Activated naive CD8-positive, alpha-beta T cell treated with anti-CD3 and anti-CD28 coated beads for 36 hours (primary cell): ENCODE measurements around the gene ACADSB. TPM values are rescaled to one million over a fixed set of nuclear protein-coding genes. Genes with fewer than 3 reads are reported as not detected.

Source experiments
- DNase-seq: peaks from one replicate; pipeline ENCODE4 v3.0.0; 2021
- H3K27ac Mint-ChIP-seq: one replicate; pipeline ENCODE4 v1.8.0; 2022; ENCODE audit warnings: mild to moderate bottlenecking, moderate library complexity, mixed read lengths
- H3K27me3 Mint-ChIP-seq: one replicate; pipeline ENCODE4 v1.8.0; 2022; ENCODE audit warnings: mild to moderate bottlenecking, mixed read lengths
- H3K36me3 Mint-ChIP-seq: one replicate; pipeline ENCODE4 v1.8.0; 2021; ENCODE audit warnings: mild to moderate bottlenecking, mixed read lengths
- H3K4me1 Mint-ChIP-seq: one replicate; pipeline ENCODE4 v1.8.0; 2021; ENCODE audit warnings: mixed read lengths
- H3K4me3 Mint-ChIP-seq: one replicate; pipeline ENCODE4 v1.8.0; 2022; ENCODE audit warnings: mild to moderate bottlenecking, moderate library complexity, mixed read lengths
- H3K9me3 Mint-ChIP-seq: one replicate; pipeline ENCODE4 v1.8.0; 2022; ENCODE audit warnings: mixed read lengths
- total RNA-seq, 2 experiments: library from RNA; stranded (reverse); gene quantifications; one replicate each; pipeline ENCODE4 v1.2.3, GENCODE V29; 2021

ACADSB gene
- total RNA-seq, 2 experiments from 2014 or later = 23.3 to 25.1 TPM

DNA sequence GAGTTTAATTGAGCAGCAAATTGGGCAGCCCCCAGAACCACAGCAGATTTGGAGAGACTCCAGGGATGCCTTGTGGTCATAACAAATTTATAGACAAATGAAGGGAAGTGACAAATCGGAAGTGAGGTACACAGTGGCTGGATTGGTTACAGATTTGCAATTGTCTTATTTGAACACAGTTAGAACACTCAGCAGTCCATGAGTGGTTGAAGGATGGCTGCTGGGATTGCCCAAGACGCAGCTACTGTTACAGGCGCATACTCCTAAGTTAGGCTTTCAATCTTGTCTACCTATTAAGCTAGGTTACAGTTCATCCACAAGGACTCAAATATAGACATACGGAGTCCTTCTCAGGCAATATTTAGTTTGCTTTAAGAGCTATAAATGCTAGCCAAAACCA is 7.4 kb downstream of the ACADSB start:
- Mint-ChIP-seq H3K27ac (no peak overlapping the region), H3K27me3 (no peaks in the 10 kb centered on the region), H3K4me1 (peaks cover 2% of the 10 kb centered on the region), H3K4me3 (no peak overlapping the region), H3K9me3 (no peaks in the 10 kb centered on the region), H3K36me3 (peaks cover 16% of the 10 kb centered on the region)
- no peak for DNase-seq

DNA sequence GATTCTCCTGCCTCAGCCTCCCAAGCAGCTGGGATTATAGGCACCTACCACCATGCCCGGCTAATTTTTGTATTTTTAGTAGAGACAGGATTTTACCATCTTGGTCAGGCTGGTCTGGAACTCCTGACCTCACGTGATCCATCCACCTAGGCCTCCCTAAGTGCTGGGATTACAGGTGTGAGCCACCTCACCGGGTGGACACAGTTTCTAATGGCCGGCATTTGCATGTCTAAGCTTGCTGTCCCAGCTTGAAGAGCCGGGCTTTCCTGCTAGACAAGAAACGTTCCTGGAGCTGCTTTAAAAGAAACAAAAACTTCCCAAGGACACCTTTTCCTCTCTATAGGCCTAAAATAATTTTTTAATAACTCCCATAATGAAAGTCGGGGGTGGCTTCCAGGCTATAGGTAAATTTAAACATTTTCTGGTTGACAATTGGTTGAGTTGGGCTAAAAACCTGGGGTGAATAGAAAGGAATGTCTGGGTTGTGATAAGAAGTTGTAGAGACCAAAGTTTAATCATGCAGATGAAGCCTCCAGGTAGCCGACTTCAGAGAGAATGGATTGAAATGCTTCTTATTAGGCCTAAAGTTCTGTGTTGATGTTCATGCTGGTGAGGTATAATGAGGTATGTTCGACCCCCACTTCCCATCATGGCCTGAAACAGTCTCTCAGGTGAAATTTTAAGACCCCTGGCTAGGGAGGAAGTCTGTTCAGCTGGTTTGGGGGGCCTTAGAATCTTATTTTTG is 8.8 kb downstream of the ACADSB start:
- H3K9me3 Mint-ChIP-seq = no peaks in the 10 kb centered on the region
- no peak for DNase-seq
- H3K4me1 Mint-ChIP-seq = peaks cover 2% of the 10 kb centered on the region
- no peaks in the 10 kb centered on the region for H3K27me3 Mint-ChIP-seq
- H3K4me3 Mint-ChIP-seq = no peak overlapping the region
- H3K27ac Mint-ChIP-seq = no peak overlapping the region
- H3K36me3 Mint-ChIP-seq = peaks cover 7% of the 10 kb centered on the region

DNA sequence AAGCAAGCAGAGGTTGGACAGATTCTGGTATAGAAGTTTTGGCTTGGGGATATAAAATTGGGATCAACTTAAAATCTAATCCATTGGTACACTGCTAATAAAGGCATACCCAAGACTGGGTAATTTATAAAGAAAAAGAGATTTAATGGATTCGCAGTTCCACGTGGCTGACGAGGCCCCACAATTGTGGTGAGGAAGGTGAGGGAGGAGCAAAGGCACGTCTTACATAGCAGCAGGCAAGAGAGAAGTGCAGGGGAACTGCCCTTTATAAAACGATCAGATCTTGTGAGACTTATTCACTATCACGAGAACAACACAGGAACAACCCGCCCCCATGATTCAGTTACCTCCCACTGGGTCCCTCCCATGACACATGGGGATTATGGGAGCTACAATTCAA is 9.7 kb downstream of the ACADSB start:
- Mint-ChIP-seq H3K9me3 (no peaks in the 10 kb centered on the region), H3K27me3 (no peaks in the 10 kb centered on the region), H3K4me3 (no peak overlapping the region), H3K4me1 (peaks cover 2% of the 10 kb centered on the region), H3K27ac (no peak overlapping the region), H3K36me3 (peaks cover 4% of the 10 kb centered on the region)
- no peak for DNase-seq

DNA sequence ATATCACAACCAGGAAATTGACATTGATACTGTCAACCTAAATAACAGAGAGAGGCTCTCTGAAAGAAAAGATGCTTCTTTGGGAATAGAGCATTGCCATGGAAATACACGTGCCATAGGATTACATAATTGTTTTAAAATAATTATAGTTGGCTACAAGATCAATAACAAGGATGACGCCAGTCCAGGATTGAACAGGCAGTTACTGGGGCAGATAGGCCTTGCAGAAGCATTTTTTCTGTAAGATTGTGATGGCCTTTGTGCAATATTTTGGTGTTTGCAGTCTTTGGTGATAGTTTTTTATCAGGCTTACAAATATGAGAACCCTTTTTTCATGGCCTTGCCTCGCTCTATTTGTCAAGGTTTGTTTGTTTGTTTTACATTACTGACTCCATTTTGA is 10.5 kb downstream of the ACADSB start:
- H3K9me3 Mint-ChIP-seq = no peaks in the 10 kb centered on the region
- no peak overlapping the region for H3K27ac Mint-ChIP-seq
- no peak overlapping the region for H3K4me3 Mint-ChIP-seq
- no peaks in the 10 kb centered on the region for H3K27me3 Mint-ChIP-seq
- H3K36me3 Mint-ChIP-seq = peaks cover 4% of the 10 kb centered on the region
- DNase-seq = no peak
- H3K4me1 Mint-ChIP-seq = peaks cover 3% of the 10 kb centered on the region

DNA sequence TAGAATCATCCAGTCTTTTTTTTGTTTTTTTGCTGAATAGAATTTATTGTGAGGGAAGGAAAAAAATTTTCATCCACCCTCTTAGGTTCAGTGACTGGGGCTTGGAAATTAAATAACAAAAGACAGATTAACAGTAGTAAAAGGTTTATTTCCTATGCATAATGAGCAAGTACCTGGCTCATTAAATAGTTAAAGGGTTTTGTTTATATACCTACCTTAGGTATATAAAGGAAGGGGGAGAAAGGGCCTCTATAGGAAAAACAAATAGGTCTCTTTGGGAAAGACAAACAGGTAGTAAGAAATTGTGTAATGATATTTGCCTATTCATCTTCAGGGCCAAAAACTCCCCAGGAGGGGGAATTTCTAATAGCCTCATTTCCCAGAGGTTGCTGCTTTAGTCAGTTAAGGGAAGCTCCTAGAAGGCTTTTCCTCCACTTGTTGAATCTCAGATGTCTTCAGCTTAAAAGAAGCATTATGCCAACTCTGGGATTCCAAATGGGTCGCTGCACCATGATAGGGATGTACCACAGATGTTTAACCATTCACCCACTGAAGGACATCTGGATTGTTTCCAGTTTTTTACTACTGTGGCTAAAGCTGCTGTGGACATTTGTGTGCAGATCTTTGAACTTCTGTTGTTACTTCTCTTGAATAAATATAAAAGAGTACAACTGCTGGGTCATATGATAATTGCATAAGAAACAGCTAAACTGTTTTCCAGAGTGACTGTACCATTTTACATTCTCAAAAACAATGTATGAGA is 11.3 kb downstream of the ACADSB start:
- H3K27me3 Mint-ChIP-seq = no peaks in the 10 kb centered on the region
- no peaks in the 10 kb centered on the region for H3K9me3 Mint-ChIP-seq
- peaks cover 5% of the 10 kb centered on the region for H3K4me1 Mint-ChIP-seq
- H3K4me3 Mint-ChIP-seq = no peak overlapping the region
- DNase-seq = no peak
- peaks cover 4% of the 10 kb centered on the region for H3K36me3 Mint-ChIP-seq
- H3K27ac Mint-ChIP-seq = no peak overlapping the region

DNA sequence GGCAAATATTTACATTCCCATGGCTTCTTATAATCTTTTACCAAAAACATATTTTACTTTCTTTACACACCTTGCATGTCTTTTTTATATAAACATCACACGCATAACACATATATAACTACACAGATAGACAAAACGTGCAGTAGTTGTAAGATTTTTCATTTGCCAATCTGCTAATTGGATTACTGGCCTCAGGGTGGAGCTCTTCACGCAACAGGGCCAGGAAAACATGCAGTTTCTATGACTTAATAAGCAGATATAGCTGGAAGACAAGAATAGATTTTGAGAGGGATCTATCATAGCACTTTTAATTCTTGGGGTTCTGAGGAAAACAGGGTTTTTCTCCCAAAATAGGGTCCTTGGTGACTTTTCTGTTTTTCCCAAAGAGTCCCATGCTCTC is 12.7 kb downstream of the ACADSB start:
- DNase-seq = no peak
- H3K36me3 Mint-ChIP-seq = peaks cover 4% of the 10 kb centered on the region
- H3K9me3 Mint-ChIP-seq = no peaks in the 10 kb centered on the region
- no peak overlapping the region for H3K4me3 Mint-ChIP-seq
- no peak overlapping the region for H3K27ac Mint-ChIP-seq
- peaks cover 5% of the 10 kb centered on the region for H3K4me1 Mint-ChIP-seq
- H3K27me3 Mint-ChIP-seq = no peaks in the 10 kb centered on the region

DNA sequence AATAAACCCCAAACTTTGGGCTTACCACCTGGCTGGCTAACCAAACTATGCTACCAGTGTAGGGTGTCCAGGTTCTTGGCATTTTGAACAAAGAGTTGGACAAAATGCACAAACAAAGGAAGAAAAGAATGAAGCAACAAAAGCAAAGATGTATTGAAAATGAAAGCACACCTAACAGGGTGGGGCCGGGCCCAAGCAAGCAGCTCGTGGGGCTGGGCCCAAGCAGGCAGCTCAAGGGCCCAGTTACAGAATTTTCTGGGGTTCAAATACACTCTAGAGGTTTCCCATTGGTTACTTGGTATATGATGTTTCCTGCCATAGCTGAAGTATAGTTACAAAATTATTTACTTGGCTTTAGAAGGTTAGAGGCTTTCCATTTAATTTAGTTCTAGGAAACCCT is 15.7 kb downstream of the ACADSB start:
- no peak overlapping the region for H3K4me3 Mint-ChIP-seq
- no peaks in the 10 kb centered on the region for H3K27me3 Mint-ChIP-seq
- DNase-seq = no peak
- H3K9me3 Mint-ChIP-seq = no peaks in the 10 kb centered on the region
- no peak overlapping the region for H3K27ac Mint-ChIP-seq
- no peaks in the 10 kb centered on the region for H3K36me3 Mint-ChIP-seq
- peaks cover 4% of the 10 kb centered on the region for H3K4me1 Mint-ChIP-seq

DNA sequence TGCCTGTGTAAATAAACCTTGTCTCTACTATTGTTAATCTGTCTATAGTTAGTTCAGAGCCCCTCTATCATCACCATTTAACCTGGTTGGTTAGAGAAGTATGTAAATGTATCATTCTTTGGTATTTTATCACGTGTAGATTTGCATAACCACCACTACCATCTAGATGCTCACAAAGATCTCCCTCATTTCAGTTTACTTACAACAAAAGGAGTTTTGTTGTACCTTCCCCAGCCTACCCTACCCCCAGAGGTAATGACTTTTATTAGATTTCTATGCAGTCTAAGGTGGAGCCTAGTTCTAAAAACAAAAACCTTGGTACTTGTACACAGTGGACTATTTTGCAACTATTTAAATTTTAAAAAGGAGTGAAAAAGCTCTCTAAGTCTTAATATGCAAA is 17.5 kb downstream of the ACADSB start:
- H3K36me3 Mint-ChIP-seq = peaks cover 2% of the 10 kb centered on the region
- no peak overlapping the region for H3K4me3 Mint-ChIP-seq
- H3K4me1 Mint-ChIP-seq = peaks cover 3% of the 10 kb centered on the region
- no peak overlapping the region for H3K27ac Mint-ChIP-seq
- no peak for DNase-seq
- H3K9me3 Mint-ChIP-seq = no peaks in the 10 kb centered on the region
- H3K27me3 Mint-ChIP-seq = no peaks in the 10 kb centered on the region

DNA sequence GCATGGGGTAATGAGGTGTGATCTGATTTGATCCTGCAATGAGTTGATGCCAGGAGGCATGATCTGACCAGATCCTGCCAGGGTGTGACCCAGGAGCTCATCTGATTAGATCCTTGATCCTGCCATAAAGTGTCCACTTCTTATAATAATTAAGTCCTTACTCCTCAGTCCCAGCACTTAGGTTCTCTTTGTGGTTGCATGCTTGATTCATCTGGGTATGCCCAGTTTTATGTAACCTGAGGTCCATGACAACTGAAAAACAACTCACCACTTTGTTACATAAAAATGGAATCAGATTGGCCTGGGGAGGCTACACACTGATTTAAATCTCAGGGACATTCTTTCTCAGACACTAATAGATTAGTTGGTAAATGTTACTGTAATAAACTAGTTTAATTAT is 19.1 kb downstream of the ACADSB start:
- Mint-ChIP-seq H3K4me1 (peaks cover 3% of the 10 kb centered on the region), H3K27me3 (no peaks in the 10 kb centered on the region), H3K4me3 (no peak overlapping the region), H3K9me3 (no peaks in the 10 kb centered on the region), H3K36me3 (peaks cover 2% of the 10 kb centered on the region), H3K27ac (no peak overlapping the region)
- DNase-seq = no peak

DNA sequence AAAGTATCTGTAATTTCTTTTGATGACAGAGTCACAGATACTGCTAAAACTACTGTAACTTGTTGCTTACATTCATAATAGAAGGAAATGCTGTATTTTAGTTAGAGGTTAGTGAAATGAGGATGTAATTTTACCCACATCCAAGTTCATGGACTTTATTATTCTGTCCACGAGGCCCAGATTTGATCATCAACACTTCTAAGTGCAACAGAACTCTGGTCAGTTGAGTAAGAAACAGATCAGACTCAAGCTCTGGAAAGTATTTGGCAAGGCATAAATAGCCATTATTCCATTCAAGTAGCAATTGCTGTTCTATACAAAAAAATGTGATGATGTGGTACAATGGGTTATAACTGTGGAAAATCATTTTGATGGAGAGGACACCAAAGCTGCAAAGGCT is 22.3 kb downstream of the ACADSB start:
- H3K27ac Mint-ChIP-seq = no peak overlapping the region
- peaks cover 5% of the 10 kb centered on the region for H3K36me3 Mint-ChIP-seq
- H3K27me3 Mint-ChIP-seq = no peaks in the 10 kb centered on the region
- no peaks in the 10 kb centered on the region for H3K4me1 Mint-ChIP-seq
- DNase-seq = no peak
- no peak overlapping the region for H3K4me3 Mint-ChIP-seq
- no peaks in the 10 kb centered on the region for H3K9me3 Mint-ChIP-seq

DNA sequence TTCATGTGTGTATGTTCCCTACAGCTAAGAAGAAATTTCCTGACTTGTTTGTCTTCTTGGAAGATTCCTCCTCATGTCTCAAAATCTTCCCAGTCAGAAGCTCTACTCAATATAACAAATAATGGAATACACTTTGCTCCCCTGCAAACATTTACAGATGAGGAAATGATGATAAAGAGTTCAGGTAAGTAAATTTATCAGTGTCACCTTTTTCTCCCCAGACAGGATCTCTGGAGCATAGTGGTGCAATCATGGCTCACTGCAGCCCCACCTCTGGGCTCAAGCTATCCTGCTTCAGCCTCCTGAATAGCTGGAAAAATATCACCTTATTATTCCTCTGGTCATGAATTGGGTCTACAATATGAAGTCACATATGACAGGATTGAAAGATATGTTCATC is 25.5 kb downstream of the ACADSB start:
- no peaks in the 10 kb centered on the region for H3K27me3 Mint-ChIP-seq
- DNase-seq = no peak
- no peaks in the 10 kb centered on the region for H3K9me3 Mint-ChIP-seq
- no peak overlapping the region for H3K4me3 Mint-ChIP-seq
- H3K4me1 Mint-ChIP-seq = peaks cover 2% of the 10 kb centered on the region
- peaks cover 5% of the 10 kb centered on the region for H3K36me3 Mint-ChIP-seq
- H3K27ac Mint-ChIP-seq = no peak overlapping the region

DNA sequence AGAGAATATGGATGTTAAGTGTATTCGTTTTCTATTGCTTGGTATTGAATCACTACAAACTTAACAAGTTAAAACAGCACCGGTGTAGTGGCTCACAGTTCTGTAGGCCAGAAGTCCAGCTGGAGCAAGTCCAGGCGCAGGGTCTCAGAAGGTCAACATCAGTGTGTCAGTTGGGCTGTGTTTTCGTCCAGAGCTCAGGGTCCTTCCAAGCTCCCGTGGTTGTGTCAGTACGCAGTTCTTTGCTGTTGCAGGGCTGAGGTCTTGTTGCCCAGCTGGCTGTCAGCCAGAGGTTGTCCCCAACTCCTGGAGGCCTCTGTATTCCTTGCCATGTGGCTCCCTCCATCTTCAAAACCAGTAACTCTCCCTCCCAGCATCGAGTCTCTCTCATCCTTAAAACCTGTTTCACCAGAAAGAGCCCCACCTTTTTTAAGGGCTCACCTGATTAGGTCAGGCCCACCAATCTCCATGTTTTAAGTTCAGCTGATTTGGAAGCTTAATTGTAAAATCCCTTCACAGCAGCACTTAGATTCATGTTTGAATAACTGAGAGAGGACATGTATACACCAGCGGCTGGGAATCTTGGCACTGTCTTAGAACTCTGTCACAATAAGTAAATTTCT is 26.8 kb downstream of the ACADSB start:
- H3K27ac Mint-ChIP-seq = no peak overlapping the region
- peaks cover 2% of the 10 kb centered on the region for H3K4me1 Mint-ChIP-seq
- peaks cover 5% of the 10 kb centered on the region for H3K36me3 Mint-ChIP-seq
- no peaks in the 10 kb centered on the region for H3K27me3 Mint-ChIP-seq
- H3K9me3 Mint-ChIP-seq = no peaks in the 10 kb centered on the region
- no peak overlapping the region for H3K4me3 Mint-ChIP-seq
- DNase-seq = no peak

DNA sequence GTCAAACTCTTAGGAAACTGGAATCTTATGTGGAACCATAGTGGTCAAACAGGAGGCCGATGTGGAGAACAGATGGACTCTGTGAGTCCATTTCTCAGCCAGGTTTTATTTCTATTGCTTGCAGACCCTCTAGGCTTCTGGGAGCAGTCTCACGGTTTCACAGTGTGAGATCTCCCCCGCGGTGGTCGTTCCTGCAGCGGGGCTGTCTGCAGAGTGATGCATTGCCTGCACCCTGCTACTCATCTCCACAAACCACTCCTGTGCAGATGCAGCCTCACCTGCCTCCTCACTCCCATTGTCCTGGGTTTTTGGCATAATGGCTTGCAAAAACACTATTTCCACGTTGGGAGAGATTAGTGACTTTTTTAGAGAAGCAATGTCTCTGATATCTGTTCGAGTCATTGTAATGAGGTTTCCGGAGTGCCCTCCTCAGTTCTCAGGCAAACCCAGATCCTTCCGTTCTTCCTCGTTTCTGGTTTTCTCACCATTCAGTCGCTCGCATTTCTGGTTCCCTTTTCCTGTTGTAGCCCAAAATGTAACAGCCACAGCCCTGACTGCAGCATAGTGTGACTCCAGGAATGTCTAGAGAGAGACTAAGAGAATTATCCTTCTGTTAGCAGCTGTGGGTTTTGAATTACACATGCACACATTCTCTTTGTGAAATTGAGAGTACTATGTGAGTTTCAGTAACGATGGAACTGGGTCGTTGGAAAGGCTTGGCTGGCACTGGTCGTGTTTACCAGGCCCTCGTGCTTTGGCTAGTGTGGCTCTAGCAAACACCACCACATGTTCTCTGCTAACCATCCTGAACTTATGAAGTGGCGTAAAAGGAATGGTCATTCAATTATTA is 30.2 kb downstream of the ACADSB start:
- peaks cover 6% of the 10 kb centered on the region for H3K4me1 Mint-ChIP-seq
- no peaks in the 10 kb centered on the region for H3K27me3 Mint-ChIP-seq
- no peak overlapping the region for H3K4me3 Mint-ChIP-seq
- H3K27ac Mint-ChIP-seq = no peak overlapping the region
- H3K36me3 Mint-ChIP-seq = peaks cover 7% of the 10 kb centered on the region
- DNase-seq = no peak
- H3K9me3 Mint-ChIP-seq = no peaks in the 10 kb centered on the region

DNA sequence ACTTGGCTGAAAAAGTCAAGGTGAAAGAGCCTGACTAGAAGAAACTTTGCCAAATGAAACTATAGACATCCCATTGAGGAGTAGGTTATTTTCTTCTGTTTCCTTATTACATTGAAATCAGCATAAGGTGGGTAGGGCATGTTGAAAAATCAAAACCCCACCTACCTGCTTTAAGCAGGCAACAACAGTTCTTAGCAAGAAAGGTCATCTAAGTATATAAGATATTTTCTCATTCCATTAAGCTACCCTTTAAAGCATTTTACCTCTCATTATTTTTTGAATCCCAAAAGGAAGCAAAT is 30.8 kb downstream of the ACADSB start:
- no peak overlapping the region for H3K4me3 Mint-ChIP-seq
- peaks cover 6% of the 10 kb centered on the region for H3K4me1 Mint-ChIP-seq
- H3K36me3 Mint-ChIP-seq = peaks cover 7% of the 10 kb centered on the region
- no peaks in the 10 kb centered on the region for H3K27me3 Mint-ChIP-seq
- DNase-seq = no peak
- H3K9me3 Mint-ChIP-seq = no peaks in the 10 kb centered on the region
- H3K27ac Mint-ChIP-seq = no peak overlapping the region
